Measurements from ENCODE around the gene RPL22. TPM values are rescaled to one million over a fixed set of nuclear protein-coding genes. Genes with fewer than 3 reads are reported as not detected.

The RPL22 gene
- 386 to 657 TPM (median 438 TPM) in 5 replicates for total RNA-seq (2022; extraction: Qiagen RNA extraction; ENCODE audit: low read depth)

DNA sequence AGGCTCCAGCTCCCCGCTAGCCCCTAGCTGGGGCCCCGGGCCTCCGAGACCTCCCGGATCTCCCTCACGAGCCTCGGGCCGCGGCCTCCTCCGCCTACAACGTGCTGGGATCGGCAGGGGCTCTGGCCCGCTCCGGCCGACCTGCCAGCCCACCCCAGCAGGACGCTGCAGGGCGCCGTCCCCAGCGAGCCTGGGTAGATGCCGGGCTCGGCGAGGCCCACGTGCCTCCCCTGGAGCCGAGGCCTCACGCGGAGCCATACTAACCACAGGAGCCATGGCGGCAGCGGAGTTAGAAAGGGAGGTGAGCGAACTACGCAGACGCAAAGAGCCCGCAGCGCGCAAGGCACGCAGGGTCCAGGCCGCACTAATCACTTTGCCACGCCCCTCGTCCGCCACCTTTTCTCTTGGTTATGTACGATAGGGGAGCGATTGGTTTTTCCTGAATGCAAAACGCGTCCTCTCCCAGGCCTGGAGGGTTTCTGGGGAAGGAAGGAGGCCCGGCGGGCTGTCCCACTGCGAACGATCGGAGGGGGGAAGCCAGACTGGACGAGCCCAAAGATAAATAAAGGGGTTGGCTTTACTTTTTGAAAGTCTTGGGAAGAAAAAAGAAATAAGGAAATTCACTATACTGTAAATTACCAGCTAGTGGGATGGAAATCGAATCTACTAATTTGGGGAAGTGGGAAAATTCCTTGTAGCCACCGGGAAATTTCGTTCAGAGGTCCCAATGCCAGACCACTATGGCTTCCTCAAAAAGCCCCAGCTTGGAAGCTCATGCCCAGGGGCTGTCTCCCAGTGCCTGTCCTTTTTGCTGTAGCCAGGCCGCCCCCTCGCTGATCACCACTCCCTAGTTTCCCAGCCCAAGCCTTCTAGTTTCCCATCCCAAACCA, at the start of gene RPL22:
TSS of gene RPL22 (minus strand) at position 298 of the 890 bp plus-strand sequence. CDS start at position 276, 22 bp downstream.

DNA sequence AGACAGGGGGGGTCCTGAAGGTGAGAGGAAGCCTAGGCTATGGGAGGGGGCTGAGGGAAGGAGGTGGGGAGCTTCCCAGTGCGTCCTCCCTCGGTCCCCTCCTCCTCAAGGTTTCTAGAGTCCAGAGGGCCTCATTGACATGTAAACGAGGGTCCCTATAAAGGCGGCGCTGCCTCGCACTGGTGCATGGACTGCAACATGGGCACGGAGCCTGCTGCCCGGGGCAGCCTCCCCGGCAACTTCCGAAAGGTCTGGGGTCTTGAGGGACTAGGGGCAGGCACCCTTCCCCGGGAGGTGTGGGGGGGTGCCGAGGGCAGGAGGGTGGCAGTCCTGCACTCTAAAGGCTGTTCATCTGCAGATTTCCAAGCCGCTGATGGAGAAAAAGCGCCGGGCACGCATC, 44.6 kb upstream of the RPL22 start, which contains the start of gene HES3:
TSS of gene HES3 (plus strand) at position 187 of the 400 bp plus-strand sequence. CDS start at position 374, 187 bp downstream.

GRCh38 chr1:6205849-6206519, 6.6 kb upstream of the RPL22 start, which contains the start of gene RNF207:
RNF207 (plus strand) TSS chr1:6206119; CDS start chr1:6206536, 417 bp downstream.

GRCh38 chr1:6180268-6180706, 19.1 kb downstream of the RPL22 start, which contains the start of gene CHD5:
CHD5 (minus strand) TSS chr1:6180321; CDS start chr1:6180023, 298 bp downstream.

Other genes starting within 250 kb of the RPL22 start
- gene NPHP4, start 207.2 kb downstream of the RPL22 start, total RNA-seq (2022; extraction: Qiagen RNA extraction; ENCODE audit: low read depth) = 3.2 to 6.1 TPM (median 5.5 TPM) in 5 replicates
- 6.2 to 10.0 TPM (median 7.2 TPM) in 5 replicates for gene KCNAB2, start 153.7 kb downstream of the RPL22 start, total RNA-seq (2022; extraction: Qiagen RNA extraction; ENCODE audit: low read depth)
- 0.90 to 1.4 TPM (median 1.3 TPM) in 5 replicates for gene CHD5, start 19.3 kb downstream of the RPL22 start, total RNA-seq (2022; extraction: Qiagen RNA extraction; ENCODE audit: low read depth)
- gene RNF207, start 6.5 kb upstream of the RPL22 start, total RNA-seq (2022; extraction: Qiagen RNA extraction; ENCODE audit: low read depth) = 7.9 to 22.6 TPM (median 13.3 TPM) in 5 replicates
- gene ICMT, start 36.4 kb upstream of the RPL22 start, total RNA-seq (2022; extraction: Qiagen RNA extraction; ENCODE audit: low read depth) = 47.3 to 63.4 TPM (median 58.1 TPM) in 5 replicates
- not detected in 5 replicates for gene HES3, start 44.6 kb upstream of the RPL22 start, total RNA-seq (2022; extraction: Qiagen RNA extraction; ENCODE audit: low read depth)
- gene GPR153, start 61.5 kb upstream of the RPL22 start, total RNA-seq (2022; extraction: Qiagen RNA extraction; ENCODE audit: low read depth) = 1.3 to 2.6 TPM (median 2.0 TPM) in 5 replicates
- 45.4 to 93.5 TPM (median 86.6 TPM) in 5 replicates for gene ACOT7, start 194.2 kb upstream of the RPL22 start, total RNA-seq (2022; extraction: Qiagen RNA extraction; ENCODE audit: low read depth)
- gene HES2, start 220.3 kb upstream of the RPL22 start, total RNA-seq (2022; extraction: Qiagen RNA extraction; ENCODE audit: low read depth) = 2.2 to 5.3 TPM (median 4.2 TPM) in 5 replicates
- 0.17 to 0.54 TPM (median 0.40 TPM) in 4 of 5 replicates, not detected in the other for gene ESPN, start 225.2 kb upstream of the RPL22 start, total RNA-seq (2022; extraction: Qiagen RNA extraction; ENCODE audit: low read depth)